ENCODE data around the gene OXER1.

OXER1 gene

DNA sequence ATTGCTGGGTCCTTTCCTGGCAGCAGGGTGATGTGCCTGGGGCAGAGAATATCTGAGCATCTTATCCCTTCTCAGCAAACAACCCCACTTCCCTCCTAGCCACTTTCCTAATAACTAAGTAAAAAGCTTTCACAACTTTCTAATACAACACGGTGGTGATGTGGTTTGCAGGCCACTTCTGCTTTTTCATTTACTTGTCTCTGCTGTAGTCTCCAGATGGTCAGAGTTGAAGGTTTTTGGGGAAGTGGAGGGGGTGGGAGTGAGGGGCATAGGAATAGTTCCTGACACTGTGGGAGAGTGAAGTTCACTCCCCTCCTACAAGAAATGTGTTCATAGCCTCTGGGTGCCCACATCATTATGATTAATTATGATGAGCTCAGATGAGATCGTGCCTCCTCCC lies 11.6 kb downstream of the OXER1 start:
- no peak overlapping the region for H3K4me3 ChIP-seq (ENCODE audit: low read length)
- DNase-seq (ENCODE audit: low read depth) = no peak
- TF ChIP-seq, protein P1, sequence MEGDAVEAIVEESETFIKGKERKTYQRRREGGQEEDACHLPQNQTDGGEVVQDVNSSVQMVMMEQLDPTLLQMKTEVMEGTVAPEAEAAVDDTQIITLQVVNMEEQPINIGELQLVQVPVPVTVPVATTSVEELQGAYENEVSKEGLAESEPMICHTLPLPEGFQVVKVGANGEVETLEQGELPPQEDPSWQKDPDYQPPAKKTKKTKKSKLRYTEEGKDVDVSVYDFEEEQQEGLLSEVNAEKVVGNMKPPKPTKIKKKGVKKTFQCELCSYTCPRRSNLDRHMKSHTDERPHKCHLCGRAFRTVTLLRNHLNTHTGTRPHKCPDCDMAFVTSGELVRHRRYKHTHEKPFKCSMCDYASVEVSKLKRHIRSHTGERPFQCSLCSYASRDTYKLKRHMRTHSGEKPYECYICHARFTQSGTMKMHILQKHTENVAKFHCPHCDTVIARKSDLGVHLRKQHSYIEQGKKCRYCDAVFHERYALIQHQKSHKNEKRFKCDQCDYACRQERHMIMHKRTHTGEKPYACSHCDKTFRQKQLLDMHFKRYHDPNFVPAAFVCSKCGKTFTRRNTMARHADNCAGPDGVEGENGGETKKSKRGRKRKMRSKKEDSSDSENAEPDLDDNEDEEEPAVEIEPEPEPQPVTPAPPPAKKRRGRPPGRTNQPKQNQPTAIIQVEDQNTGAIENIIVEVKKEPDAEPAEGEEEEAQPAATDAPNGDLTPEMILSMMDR (conservative IDR thresholded peaks at IDR 0.05; ENCODE audit: low read depth, low read length) = no peak

DNA sequence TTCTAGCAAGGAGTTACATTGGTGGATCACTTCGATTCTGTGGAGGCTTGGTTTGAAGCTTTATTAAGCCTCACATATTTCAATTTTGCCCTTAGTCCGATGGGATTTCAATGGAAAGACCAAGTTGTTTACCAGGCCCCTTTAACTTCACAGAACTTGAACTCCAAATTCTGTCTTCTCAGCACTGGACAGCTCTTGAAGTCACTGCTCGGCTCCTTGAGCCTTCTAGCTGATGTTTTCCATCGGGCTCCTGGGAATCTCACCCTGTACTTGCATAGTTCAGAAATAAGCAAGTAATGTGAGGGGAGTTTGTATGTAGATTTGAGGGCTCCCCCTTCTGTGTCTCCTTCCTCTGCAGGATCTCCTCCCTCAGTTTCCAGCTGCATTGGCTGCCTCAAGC lies 15.1 kb downstream of the OXER1 start:
- TF ChIP-seq, protein P1 (conservative IDR thresholded peaks at IDR 0.05; ENCODE audit: low read depth, low read length) = no peak
- no peak overlapping the region for H3K4me3 ChIP-seq (ENCODE audit: low read length)
- no peak for DNase-seq (ENCODE audit: low read depth)

DNA sequence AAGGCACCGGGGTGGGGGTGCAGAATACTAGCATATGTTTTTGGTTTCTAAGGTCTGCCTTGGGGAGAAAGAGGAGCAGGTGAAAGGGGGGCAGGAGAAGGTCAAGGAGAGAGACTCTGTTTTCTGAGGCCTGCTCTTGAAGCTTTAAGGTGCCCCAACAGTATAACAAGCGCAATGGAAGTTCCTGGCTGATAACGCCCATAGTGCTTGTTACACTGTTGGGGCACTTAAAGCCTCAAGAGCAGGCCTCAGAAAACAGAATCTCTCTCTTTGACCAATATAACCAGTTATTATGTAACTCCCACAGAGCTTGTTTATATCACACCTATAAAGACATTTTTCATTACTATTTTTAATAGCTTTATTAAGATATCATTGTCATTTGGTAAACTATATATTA lies 16.5 kb downstream of the OXER1 start:
- no peak for DNase-seq (ENCODE audit: low read depth)
- no peak overlapping the region for H3K4me3 ChIP-seq (ENCODE audit: low read length)
- TF ChIP-seq, protein P1 (conservative IDR thresholded peaks at IDR 0.05; ENCODE audit: low read depth, low read length) = no peak

DNA sequence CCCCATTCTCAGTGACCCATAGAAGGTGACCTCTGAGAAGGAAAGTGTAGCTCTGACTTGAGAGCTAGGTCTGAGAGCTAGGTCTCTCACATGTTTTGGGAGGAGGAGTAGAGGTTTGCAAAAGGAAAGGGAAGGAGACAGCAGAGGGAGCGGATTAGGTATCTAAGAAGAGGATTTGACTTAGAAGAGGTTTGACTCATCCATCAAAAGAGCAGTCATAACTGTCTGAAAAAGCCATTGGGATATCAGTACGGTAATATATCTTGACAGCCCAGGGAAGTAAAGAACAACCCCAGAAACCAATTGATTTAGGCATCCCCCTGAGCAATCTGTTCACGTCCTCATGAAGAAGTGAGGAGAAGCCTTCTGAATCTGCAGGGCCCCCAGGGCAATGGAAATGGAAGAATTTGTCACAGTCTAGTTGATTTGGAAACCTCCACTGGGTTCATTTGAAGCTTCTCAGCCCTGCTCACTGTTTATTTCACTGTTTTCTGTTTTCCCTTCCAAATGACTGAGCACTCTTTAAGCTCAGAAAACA lies 19.3 kb downstream of the OXER1 start:
- DNase-seq (ENCODE audit: low read depth) = no peak
- TF ChIP-seq, protein P1 (conservative IDR thresholded peaks at IDR 0.05; ENCODE audit: low read depth, low read length) = no peak
- H3K4me3 ChIP-seq (ENCODE audit: low read length) = no peak overlapping the region

DNA sequence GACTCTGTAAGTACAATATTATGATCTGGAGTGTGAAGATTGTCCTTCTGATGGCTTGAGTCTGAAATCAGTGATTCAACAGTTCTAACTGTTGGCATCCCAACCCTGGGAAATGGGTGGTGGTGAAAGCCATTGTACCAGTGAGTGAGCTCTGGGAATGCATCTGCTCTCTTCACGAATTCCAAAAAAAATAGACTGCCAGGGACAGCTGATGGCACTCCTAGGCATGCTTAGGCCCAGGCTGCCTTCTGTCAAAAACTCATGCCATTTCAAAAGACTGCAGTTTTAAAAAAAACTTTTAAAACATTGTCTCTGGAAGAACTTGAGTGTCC lies 20.3 kb downstream of the OXER1 start:
- DNase-seq (ENCODE audit: low read depth) = no peak
- TF ChIP-seq, protein P1 (conservative IDR thresholded peaks at IDR 0.05; ENCODE audit: low read depth, low read length) = no peak
- H3K4me3 ChIP-seq (ENCODE audit: low read length) = no peak overlapping the region

DNA sequence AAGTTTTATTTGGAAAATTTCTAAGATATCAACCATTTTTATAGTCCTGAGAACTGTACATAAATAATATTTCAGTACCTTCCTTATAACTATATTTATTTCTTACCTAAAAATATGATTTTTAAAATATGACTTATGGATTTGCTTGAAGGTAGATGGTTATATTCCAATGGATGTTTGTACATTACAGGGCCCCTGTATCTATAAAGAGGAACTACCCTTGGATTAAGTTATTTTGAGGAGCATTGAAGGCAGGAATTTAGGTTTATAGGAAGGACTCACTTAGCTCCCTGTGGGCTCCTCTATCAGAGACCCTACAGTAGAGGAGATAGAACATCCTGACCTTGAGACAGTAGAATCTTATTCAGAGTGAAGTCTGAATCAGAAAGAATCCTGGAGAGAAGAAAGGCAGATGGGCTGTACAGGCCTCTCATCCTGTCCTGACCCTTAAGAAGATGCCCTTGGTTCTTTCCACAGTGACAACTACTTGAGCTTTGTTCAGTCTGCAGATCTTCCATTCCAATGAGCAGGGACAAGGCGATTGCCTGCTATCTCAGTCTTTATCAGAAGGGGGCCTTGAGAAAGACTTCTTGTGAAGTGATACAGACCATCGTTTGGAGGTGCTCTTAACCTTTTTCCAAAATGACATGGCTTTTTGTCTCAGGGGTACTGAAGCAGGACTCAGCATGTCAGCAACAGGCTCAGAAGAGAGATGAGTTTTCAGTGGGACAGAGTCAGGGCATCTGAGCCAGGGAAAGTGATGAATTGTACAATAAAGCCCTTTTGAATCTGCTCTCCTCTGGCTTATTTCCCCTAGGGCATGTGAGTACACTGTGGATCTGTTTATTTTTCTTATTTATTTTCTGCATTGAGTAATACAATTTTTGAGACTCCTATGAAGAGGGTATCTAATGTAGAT lies 20.9 kb downstream of the OXER1 start:
- DNase-seq (ENCODE audit: low read depth) = no peak
- TF ChIP-seq, protein P1 (conservative IDR thresholded peaks at IDR 0.05; ENCODE audit: low read depth, low read length) = no peak
- no peak overlapping the region for H3K4me3 ChIP-seq (ENCODE audit: low read length)

DNA sequence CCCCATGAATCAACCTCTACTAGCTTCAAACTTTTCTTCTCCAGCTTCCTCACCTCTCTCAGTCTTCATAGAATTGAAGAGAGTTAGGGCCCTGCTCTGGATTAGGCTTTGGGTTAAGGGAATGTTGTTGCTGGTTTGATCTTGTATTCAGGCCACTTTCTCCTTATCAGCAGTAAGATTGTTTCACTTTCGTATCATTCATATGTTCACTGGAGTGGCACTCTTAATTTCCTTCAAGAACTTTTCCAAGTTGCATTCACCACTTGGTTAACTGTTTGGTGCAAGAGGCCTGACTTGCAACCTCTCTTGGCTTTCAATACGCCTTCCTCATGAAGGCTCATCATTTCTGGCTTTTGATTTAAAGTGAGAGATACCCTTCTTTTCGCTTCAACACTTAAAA lies 22.8 kb downstream of the OXER1 start:
- TF ChIP-seq, protein P1 (conservative IDR thresholded peaks at IDR 0.05; ENCODE audit: low read depth, low read length) = no peak
- H3K4me3 ChIP-seq (ENCODE audit: low read length) = no peak overlapping the region
- no peak for DNase-seq (ENCODE audit: low read depth)
